NOMO-1 treated with DMSO at 0.1 percent for 48 hours (cell line): Measurements from ENCODE around the gene KLHL35.

Experiments
- DNase-seq: peaks from one replicate; lab custom pipeline; 2025; ENCODE audit not compliant: unreplicated experiment; lab: John Stamatoyannopoulos, UW

Gene KLHL35

DNA sequence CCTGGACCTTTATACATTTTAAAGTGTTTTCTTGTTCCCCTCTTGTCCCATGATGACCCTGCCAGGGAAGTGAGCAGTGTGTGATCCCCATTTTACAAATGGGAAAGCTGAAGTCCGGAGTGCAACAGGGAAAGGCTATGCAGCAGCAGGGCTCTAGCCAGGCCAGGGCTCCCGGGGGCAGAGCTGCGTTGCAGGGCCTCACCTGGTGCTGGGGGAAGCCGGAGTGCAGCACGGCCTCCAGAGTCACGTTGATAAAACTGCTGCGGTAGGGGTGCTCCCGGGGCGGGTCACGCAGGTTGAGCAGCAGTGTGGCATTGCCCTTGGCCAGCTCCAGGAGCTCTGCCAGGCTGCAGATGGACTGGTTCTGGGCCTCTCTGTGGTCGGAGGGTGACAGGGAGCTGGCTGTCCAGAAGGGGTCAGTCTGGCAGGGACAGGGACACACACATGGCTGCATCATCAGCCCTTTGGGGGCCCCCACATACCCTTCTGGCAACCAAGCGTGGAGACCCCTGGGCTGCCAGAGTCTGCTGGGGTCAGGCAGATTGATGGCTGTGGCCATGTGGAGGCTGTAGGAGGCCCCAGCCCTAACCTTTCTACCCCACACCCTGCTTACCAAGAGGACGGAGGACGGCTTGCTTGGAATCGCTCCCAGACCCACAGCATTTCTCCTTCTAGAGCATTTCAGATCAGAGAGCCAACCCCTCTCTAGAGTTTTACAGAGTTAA lies 9.3 kb upstream of the KLHL35 start:
- no peak for DNase-seq

DNA sequence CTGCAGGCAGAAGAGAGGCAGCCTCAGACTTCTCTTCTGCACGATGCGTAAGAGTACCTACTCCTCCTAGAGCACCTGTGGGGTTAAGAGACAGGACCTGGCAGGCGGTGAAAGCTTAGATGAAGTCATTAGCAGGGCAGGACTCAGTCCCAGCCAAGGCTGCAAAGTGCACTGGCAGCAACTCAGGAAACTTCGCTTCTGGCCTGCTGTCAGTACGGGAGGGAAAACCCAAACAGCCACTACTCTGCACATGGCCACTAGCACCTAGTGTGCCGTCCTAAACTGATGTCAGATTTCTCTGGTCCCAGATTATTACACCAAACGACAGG lies 8.8 kb upstream of the KLHL35 start:
- no peak for DNase-seq

DNA sequence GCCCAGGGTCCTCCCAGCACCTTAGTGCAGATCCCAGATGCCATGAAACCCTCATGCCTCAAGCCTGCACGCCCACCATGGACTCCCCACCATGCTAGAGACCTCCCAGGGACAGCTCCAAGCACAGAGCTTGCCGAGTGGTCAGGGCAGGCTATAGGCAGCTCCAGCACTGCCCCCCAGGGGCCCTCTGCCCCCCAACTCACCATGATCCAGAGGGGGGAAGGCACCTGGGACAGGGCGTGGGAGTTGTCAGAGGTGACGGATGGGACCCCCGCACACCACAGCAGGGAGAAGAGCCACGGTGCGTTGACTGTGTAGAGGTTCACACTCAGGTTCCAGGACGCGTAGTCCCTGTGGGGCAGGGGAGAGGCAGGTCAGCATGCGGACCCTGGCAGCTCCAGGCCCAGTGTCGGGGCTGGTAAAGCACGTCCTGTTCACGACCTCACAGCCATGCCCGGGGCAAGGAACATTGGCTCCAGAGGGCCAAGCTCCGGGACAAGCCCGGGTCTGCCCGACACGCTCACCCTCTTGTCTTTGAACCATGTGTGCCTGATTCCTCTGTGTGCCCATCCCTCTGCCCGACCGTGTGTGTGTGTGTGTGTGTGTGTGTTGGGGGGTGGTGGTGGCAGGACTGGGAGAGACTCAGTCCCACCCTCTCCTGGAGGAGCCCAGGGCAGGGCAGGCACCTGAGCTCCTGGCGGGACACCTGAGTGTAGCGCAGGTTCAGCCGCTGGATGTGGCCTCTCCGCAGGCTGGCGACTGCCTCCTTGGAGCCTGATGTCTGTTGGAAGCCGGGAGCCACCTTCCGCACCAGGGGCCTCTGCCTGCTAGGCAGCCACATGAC lies 8.2 kb upstream of the KLHL35 start:
- DNase-seq, result no peak

DNA sequence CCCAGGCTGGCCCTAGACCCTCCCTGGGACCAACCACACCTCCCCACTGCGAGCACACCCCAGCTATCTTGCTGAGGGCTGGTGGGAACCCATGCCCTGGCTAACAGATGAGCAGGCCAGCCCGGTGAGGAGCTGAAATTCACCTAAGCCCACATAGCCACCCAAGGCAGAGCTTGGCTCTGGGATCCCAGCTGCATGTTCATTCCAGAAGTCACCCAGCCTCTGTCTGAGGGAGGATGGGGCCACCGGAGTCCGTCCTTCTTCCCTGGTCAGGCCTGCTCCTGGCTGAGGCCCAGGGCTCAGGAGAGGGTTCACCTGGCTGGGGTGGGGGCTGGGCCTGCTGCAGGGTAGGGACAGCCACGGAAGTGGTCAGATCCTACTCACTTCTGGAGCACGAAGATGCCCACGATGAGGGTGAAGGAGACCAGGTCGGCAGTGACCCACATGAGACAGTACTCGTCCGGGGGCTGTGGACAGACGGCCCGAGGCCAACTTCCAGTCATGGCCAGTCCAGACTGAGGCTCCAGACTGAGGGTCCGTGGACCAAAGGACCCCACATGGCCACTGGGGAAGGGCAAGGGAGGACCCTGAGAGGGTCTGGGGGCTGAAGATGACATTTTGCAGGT lies 6.6 kb upstream of the KLHL35 start:
- DNase-seq, result no peak

DNA sequence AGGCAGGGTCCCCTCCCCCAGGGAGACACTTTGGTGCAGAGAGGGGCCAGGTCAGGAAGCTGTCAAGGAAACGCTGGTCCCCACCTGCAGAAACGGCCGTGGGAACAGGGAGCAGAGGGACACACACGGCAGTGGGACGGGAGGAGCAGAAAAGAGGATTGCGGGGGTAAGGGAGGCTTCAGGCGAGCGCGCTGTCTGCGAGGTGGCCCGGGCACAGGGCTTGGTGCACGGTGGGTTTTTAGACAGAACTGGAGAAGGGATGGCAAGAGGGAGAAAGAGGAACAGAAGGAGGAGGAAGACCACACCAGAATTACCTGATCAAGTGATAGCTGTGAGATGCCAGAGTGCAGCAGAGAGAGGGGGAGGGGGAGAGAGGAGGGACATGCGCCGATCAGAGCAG lies 6.0 kb upstream of the KLHL35 start:
- no peak for DNase-seq

DNA sequence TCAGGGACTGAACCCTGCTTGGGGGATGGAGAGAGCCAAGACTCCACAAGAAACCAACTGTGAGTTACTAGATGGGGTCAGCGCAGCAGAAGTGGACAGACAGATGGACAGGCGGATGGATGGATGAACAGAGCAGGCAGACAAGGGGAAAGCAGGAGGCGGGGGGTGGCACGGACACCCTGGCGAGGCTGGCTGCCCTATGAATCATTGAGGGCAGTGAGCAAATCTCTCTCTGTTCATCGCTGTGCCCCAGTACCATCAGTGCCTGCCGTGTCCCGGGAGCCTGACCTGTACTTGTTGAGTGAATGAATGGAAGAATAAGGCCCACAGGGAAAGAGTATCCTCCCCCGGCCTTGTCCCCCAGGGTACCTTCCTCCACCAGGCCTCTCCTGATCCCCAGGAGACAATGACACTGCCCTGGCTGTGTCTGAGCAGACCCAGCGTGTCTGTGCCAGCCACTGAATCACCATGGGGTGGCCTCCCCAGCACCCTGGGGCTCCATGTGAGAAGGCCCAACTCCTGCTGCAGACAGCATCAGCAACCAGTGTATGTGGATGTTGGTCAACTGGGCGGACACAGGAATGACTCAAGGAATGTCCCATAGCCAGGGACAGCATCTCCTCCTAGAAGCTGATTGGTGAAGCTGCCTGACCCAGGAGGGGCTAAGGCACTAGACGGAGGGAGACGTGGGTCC lies 5.1 kb upstream of the KLHL35 start:
- DNase-seq, result no peak

DNA sequence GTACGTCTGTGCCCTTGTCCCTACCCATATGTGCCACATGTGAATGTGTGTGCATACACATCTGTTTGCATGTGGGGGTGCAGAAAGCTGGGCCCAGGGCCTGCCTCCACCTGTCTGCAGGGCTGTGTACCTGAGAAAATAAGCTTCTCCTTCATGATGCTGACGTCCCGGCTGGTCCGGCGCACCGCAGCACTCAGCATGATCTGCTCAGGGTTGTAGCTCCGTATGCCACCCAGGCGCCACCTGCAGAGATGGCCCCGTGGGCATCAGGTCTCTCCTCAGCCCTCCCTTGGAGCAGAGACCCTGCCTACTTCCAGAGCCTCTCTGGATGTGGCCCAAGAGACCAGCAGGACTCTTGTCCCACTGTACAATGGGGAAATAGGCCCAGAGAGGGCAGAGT lies 3.8 kb upstream of the KLHL35 start:
- DNase-seq, result no peak

DNA sequence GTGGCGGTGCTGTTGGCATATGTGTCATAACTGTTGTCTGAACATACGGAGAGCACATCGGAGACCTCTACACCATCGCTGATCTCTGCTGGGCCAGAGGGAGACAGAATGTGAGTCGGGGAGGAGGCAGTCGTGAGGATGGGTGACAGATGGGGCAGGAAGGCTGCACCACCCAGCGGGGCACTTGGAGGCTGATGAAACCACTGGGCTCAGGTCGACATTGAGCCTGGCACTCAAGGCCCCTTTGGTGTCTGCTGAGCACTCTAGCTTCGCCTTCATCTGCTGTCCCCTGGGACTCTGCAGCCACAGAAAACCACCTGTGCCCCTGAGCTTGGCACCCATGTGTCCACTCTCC lies 2.5 kb upstream of the KLHL35 start:
- no peak for DNase-seq

DNA sequence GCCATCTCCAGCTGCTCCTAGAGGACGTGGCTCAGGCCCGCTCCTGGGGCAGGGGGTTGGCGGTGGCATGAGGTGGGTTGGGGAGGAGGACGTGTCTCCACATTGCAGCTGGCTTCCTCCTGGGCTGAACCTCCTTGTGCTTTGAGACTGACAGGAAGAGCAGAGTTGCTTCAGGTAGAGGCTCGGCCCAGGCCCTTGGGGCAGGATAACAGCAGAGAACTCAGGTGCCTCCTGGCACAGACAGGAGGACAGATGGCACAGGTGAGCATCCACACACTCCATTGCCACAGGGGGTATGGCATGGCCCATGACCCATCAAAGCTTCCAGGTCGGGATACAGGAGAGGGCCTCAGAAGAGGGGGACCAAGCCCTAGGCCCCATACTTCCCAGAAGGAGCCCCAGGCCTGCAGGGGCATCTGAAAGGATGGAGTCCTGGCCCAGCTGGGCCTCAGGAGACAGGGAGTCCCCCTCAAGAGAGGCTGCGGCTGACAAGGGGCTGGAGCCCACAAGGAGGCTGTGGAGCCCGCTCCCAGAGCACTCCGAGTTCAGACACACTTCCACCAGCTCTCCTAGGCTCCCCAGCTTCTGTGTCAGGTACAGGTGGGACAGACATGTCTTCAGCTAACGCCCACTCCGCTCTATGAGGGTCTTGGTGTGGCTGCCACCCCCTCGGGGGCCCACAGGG lies 2.0 kb upstream of the KLHL35 start:
- DNase-seq, result no peak

DNA sequence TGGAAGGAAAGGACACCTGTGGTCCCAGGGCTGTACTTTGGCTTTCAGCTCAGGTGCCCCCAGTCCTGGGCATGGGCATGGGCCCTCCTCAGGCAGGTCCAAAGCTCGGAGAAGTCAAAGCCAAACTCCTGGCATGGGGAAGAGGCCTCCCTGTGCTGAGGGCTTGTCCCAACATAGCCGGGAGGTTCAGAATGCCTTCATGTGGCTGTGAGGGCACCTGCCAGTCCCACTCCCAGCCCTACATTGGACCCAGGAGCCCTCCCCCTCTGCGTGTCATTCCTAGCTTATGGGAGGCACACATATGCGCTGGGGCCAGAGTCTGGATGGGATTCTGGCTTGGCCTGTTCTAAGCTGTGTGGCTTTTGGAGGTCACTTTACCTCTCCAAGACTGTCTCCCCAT lies 1.0 kb upstream of the KLHL35 start:
- DNase-seq, result no peak

DNA sequence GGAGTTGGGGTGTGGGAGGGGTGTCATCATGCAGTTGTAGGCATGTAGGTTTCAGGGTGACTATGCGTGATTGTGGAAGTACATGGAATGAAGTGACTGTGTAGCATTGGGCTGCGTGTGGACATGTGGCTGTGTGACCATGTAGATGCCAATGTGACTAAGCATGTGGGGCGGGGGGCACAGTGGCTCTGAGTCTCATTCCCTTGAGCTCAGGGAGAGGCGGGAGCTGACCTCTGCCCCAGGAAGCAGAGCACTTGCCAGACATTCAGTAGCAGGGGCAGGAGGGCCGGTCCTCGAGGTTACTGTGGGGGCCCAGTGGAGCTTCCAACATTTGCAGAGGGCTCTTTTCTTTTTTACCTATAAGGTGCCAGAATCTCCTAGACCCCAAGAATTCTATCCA lies 440 bp upstream of the KLHL35 start:
- no peak for DNase-seq

DNA sequence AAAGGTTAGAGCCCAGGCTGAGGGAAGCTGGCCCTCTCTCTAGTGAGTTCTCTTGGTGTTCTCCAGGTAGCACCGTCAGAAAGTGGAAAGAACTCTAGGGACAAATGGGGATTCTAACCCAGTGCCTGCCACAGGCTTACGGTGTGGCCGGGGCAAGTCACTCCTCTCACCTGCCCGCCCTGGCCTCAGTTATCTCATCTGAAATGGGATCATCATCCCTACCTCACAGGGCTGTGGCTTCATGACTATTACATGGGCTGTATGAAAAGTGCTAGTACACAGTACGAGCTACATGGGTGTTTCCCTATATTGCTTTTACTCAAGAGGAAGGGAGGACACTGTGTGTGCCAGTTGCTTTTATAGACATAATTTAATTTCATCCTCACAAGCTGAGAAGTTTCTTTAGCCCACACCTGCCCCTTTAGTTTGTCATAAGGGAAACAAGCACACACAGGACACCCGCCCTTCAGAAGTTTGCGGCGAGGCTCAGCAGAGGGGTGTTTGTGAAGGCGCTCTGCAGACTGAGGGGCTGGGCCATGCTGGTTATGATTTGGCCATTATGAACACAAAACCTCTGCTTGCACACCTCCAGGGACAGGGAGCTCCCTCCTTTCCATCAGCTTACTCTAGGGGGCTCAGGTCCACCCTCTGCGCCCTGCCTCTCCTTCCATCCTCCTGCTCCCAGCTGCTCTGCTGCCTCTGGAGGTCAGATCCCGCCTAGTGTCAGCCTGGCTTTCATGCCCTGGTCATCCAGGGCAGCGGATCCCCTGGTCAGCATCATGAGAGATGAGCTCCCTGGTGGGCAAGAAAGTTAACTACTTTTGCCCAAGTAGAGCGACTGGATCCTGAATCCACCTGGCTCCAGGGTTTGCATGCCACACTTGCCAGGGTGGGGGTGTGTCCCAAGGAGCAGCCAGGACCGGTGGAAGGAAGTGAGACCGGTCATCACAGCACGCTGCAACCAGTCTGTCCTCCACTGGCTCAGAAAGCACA lies 1.2 kb downstream of the KLHL35 start:
- no peak for DNase-seq

DNA sequence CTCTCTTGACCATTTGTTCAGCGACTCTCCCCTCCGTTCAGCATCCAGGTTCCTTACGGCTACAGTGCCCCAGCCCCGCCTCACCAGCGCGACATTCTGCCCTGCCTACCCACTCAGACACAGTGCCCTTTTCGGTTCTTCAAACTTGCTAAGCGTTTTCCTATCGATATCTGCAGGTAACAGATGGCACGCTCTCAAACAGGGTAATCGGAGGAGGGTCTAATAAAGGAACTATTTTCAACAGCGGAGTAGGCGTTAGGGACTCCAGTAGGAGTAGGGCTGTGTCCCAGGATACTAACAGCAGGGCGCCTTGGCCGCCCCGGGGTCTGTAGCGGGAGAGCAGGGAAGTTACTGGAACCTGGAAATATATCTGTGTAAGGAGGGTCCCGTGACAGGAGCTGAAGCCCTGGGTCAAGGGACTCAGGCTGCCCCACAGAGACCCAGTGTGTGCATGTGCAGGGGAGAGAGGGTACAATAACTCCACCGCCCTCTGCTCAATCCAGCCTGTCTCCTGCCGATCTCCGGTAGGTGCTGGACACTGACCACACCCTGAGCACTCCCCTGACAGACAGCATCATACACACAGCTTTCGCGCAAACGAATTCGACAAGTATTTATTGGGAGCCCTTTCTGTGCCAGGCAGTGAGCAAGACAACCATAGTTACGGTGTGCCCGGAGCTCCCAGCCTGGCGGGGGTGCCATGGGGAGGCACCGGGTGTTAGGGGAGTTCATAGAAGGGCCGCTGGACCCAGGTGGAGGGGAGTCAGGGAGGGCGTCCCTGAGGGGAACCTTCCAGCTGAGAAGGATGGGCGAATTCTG lies 2.1 kb downstream of the KLHL35 start:
- DNase-seq, result peak; percentile 16

DNA sequence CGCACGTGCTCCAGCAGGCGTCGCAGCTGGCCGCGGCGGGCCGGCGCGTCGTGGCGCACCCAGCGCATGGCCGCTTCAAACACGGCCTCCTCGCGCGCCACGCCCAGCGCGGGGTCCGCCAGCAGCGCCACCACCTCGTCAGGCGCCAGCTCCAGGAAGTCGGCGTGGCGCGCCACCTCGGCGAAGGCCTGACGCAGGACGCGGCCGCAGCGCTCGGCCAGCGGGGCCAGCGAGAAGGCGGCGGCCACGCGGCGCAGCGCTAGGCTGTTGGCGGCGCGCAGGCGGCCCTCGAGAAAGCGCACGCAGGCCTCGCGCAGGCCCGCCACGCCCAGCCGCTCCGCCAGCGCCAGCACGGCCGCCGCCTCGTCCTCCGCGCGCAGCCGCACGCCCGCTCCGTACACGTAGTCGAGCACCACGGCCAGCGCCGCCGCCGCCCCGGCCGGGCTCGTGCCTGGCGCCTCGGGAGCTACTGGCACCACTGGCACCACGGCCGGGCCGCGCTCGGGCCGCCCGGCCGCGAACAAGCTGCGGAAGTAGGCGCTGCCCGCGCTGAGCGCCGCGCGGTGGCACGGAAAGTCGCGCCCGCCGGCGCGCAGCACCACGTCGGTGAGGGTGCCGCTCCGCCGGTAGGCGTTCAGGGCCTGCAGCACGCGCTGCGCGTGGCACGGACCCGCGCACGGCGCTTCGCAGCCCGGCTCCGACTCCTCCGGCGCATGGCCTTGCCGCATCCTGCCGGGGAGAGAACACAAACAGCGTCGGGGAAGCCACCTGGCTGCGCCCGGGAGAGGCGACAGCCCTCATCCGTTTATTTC lies 2.9 kb downstream of the KLHL35 start:
- peak; percentile 80 for DNase-seq

DNA sequence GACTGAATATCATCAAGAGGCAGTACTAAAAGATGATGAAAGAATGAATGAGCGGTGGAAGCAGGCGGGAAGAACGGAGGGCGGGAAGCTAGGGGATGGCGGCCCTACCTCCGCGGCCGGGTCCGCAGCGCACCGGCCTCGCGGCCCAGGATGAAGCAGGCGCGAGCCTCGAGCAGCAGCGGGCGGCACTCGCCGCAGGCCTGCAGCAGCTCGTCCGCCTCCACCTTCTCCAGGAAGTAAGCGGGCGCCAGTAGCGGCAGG lies 3.4 kb downstream of the KLHL35 start:
- DNase-seq, result no peak

DNA sequence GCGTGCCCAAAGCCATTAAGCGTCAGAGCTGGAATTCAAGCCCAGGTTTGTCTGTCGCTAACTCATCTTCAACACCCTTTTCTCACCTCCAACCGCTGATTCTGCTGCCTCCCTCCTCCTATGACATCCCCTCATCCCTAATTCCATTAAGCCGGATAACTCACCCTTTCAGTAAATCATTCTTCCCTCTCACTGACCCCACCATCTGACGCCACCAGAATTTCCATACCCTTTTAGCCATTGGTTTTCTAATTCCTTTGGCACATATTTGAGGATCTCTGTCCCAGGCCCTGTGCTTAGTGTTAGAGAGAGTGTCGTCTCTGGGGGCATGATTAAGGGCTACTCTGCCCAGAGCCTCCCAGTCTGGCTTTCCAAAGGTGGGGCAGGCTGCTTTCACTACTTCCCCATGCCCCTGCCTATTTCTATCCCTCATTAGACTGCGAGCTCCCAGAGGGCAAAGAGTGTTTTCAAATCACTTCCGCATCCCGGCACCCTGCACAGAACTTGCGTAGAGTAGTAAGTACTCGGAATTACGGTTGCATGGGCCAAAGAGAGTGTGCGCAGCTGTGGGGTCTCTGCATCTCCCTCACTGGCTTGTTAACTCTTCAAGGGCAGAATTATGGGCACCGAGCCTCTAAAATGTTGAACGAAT lies 3.9 kb downstream of the KLHL35 start:
- no peak for DNase-seq

DNA sequence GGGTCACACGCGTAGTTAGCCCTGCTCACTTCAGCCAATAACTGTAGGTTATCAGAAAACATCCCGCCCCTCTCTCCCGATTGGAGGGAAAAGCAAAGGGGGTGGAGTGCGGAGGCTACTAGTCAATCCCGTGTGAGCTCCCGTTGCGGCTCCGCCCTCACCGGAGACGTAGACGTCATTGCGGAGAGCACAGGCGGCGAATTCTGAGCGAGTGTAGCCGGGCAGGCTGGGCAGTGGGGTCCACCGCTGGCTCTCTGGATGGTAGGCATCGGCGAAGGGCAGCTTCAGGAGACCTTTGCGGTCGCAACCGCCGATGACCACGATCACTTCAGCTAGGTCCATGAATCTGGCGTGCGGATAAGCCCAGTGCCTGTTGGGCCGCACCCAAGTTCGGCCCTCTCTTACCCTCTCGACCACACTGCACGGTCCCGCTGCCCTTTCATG lies 4.7 kb downstream of the KLHL35 start:
- peak; percentile 67 for DNase-seq

DNA sequence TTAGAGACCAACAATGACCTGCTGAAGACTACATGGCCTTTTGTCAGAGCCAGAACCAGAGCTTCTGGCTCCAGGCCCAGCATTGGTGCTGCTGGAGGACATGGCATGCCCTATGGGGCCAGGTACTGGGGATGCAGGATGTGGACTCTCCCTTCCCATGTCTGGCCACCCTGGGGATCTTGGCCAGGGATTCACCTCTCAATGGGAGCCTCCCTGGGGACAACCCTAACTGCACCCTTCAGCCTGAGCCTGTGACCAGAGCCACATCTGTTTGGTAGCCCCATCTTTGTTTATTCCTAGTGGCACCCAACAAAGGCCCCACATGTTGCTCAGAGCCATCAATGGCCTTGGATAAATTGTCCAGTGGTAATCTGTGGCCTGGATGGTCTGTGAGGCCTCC lies 5.8 kb downstream of the KLHL35 start:
- no peak for DNase-seq
